Endothelial cell (in vitro differentiated cells): ENCODE data around the gene NANOGP8. TPM values are rescaled to one million over a fixed set of nuclear protein-coding genes. Genes with fewer than 3 reads are reported as not detected.

ENCODE experiments used
- DNase-seq: peaks from one replicate; pipeline ENCODE4 v3.0.0; 2021; ENCODE audit warnings: low spot score
- H3K27ac Mint-ChIP-seq: one replicate; pipeline ENCODE4 v1.8.0; 2021; ENCODE audit warnings: mixed read lengths, inconsistent platforms; ENCODE audit not compliant: unreplicated experiment
- H3K27me3 Mint-ChIP-seq: one replicate; pipeline ENCODE4 v1.8.0; 2021; ENCODE audit warnings: mild to moderate bottlenecking, moderate library complexity, mixed read lengths, inconsistent platforms; ENCODE audit not compliant: unreplicated experiment
- H3K36me3 Mint-ChIP-seq: one replicate; pipeline ENCODE4 v1.8.0; 2021; ENCODE audit warnings: mild to moderate bottlenecking, low read depth, mixed read lengths, inconsistent platforms; ENCODE audit not compliant: unreplicated experiment
- H3K4me1 Mint-ChIP-seq: one replicate; pipeline ENCODE4 v1.8.0; 2021; ENCODE audit warnings: mild to moderate bottlenecking, mixed read lengths, inconsistent platforms; ENCODE audit not compliant: unreplicated experiment
- H3K4me3 Mint-ChIP-seq: one replicate; pipeline ENCODE4 v1.8.0; 2021; ENCODE audit warnings: mild to moderate bottlenecking, mixed read lengths, inconsistent platforms; ENCODE audit not compliant: unreplicated experiment
- H3K9me3 Mint-ChIP-seq: one replicate; pipeline ENCODE4 v1.8.0; 2021; ENCODE audit warnings: mixed read lengths, inconsistent platforms; ENCODE audit not compliant: unreplicated experiment
- total RNA-seq: library from RNA; stranded (reverse); fragmentation: NEBNext Ultra II Directional; extraction: Animal tissue kit (Norgen Biotek cat#: 25700); gene quantifications from one replicate; pipeline ENCODE4 v1.2.1, GENCODE V29; 2021; ENCODE audit not compliant: unreplicated experiment
- TF ChIP-seq, protein P1 (sequence below): fragments of 200-600 bp; sonication (generic); IDR thresholded peaks from one replicate; pipeline ENCODE4 v1.5.0; 2021; ENCODE audit warnings: antibody characterized with exemption; ENCODE audit not compliant: unreplicated experiment

The NANOGP8 gene
- total RNA-seq, 1 donor from 2014 or later: 0.64 TPM

DNA sequence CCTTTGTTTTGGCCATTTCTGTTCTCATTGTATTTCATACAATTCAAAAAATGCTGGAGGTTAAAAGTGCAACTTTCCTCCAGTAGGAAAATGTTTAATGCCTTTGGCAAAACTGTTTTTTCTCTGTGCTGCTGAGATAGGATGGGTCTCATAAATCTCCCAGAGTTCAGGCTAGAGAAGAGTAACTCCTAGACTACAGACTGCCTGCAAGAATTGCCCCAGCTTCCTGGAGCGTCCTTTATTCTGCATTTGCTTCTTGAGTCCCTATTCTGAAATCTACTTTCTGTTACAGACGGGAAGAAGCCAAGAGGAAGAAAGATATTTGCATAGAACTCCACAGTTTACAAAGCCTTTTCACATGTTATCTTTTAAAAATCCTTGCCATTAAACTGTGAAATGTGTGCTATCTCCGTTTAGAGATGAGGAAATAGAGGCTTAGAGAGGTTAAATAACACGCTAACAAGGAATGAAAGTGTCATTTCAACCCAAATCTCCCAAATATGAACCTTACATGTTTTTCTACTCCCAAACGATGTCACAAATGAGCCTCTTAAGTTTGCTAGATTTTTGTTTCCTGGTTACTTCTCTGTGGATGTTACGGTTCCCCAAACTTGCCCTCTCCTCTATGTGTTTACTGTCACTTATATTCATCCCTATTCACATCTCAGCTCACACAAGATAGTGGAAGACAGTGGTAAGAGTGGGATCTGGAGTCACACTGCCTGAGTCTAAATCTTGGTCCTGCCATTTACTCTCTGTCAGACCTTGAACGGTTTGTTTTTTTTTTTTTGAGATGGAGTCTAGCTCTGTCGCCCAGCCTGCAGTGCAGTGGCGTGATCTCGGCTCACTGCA, 17.4 kb downstream of the NANOGP8 start:
- Mint-ChIP-seq H3K4me3 (no peak overlapping the region), H3K27ac (no peak overlapping the region), H3K9me3 (no peaks in the 10 kb centered on the region), H3K36me3 (no peaks in the 10 kb centered on the region), H3K4me1 (peaks cover 16% of the 10 kb centered on the region), H3K27me3 (peaks cover 1% of the 10 kb centered on the region)
- TF ChIP-seq, protein P1, sequence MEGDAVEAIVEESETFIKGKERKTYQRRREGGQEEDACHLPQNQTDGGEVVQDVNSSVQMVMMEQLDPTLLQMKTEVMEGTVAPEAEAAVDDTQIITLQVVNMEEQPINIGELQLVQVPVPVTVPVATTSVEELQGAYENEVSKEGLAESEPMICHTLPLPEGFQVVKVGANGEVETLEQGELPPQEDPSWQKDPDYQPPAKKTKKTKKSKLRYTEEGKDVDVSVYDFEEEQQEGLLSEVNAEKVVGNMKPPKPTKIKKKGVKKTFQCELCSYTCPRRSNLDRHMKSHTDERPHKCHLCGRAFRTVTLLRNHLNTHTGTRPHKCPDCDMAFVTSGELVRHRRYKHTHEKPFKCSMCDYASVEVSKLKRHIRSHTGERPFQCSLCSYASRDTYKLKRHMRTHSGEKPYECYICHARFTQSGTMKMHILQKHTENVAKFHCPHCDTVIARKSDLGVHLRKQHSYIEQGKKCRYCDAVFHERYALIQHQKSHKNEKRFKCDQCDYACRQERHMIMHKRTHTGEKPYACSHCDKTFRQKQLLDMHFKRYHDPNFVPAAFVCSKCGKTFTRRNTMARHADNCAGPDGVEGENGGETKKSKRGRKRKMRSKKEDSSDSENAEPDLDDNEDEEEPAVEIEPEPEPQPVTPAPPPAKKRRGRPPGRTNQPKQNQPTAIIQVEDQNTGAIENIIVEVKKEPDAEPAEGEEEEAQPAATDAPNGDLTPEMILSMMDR: no peak
- DNase-seq: no peak

DNA sequence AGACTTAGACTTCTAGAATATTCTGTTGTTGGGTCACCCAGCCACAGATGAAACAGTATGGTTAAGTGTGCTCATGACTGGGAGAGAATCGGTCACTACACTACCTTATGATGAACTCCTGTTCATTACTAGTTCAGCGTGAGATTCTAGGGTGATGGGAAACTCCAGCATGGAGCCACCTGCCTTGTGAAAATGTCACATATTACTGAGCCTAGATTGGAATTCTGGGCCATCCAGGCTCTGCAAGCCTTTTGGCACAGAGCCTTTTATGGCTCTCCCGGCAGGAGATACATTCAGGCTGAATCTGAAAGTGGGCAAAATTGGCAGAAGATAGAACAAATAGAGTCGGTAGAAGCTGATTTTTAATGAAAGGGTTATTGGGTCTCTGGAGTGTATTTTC, 19.0 kb downstream of the NANOGP8 start:
- DNase-seq: no peak
- Mint-ChIP-seq H3K4me3 (no peak overlapping the region), H3K4me1 (peaks cover 25% of the 10 kb centered on the region), H3K36me3 (no peaks in the 10 kb centered on the region), H3K9me3 (no peaks in the 10 kb centered on the region), H3K27ac (no peak overlapping the region), H3K27me3 (peaks cover 1% of the 10 kb centered on the region)
- TF ChIP-seq, protein P1: no peak

DNA sequence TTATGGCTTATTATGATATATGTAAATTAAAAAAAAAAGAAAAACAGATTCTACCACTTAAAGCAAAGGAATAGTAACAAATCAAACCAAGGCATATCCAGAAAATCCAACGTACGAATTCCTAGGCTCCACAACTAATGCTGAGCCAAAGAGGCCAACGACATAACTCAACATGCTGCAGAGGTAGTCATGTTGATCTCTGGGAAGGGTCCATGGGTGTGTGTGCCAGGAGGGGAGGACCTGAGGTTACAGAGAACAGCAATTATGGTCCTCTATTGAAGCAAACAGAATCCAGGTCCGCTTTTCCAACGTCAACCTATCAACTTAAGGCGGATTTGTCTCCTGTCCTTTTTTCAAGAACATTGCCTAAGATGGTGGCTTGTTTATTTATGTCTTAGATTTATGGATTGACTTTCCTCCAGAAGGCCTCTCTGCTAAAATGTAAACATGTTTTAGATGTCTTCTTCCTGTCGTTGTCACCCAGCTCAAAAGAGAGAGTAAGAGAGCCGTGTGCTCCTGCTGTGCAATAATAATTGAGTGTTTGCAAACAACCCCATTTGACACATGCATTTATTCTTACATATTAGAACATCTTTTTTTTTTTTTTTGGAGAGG, 20.4 kb downstream of the NANOGP8 start:
- DNase-seq: no peak
- Mint-ChIP-seq H3K4me1 (peaks cover 25% of the 10 kb centered on the region), H3K27ac (no peak overlapping the region), H3K9me3 (no peaks in the 10 kb centered on the region), H3K4me3 (no peak overlapping the region), H3K27me3 (peaks cover 1% of the 10 kb centered on the region), H3K36me3 (no peaks in the 10 kb centered on the region)
- TF ChIP-seq, protein P1: no peak

DNA sequence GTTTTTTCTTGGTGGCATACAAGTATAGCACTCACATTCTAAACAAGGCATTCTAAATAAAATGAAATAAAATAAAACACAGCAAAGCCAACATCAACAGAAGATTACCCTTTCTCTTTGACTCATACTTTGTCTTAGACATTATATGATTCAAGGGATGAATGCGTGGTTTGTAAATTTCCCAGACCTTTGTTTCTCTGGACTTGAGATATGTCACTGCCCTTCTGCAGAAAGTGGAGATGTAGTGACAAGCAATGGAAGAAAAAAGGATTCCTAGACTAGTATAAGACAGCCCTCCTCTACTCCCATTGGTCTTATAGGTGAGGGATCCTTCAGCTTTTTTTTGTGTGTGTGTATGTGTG, 22.4 kb downstream of the NANOGP8 start:
- no peaks in the 10 kb centered on the region for H3K9me3 Mint-ChIP-seq
- H3K4me1 Mint-ChIP-seq: peaks cover 25% of the 10 kb centered on the region
- peaks cover 3% of the 10 kb centered on the region for H3K27me3 Mint-ChIP-seq
- TF ChIP-seq, protein P1: no peak
- no peak overlapping the region for H3K4me3 Mint-ChIP-seq
- no peak overlapping the region for H3K27ac Mint-ChIP-seq
- H3K36me3 Mint-ChIP-seq: no peaks in the 10 kb centered on the region
- DNase-seq: no peak
